GM19351 (cell line): ENCODE measurements around the gene HEATR9.

Experiments used
- ATAC-seq: cut with Tn5 transposase; IDR thresholded peaks from one replicate; pipeline ENCODE4 v1.9.1; 2021; ENCODE audit warnings: mild to moderate bottlenecking, moderate library complexity; ENCODE audit not compliant: unreplicated experiment

Gene HEATR9

DNA sequence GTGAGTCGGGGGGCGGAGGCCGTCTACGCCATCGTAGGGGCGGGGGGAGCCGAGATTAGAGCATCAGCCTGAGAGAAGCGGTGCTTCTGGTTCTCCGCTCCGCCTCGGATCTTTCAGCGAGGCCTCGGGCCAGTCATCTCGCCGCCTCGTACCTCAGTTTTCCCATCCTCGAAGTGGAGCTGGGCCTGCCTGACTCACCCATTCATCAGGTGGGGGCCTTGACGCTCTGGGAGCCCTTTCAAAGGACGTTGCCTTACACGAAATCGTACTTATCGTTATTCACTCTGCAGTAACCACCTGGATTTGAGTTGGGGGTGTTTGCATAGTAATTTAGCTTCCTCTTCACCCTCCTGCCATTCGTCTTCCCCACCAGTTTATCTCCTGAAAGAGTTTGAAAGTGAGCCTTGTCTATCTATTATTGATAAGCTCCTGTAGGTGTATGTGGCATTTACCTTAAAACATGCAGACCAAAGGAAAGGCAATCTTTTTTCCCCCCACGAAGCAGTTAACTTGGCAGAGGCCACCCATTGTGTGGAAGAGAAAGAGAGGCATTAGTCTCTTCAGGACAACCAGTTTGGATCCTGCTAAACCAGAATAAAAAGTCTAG lies 58.7 kb downstream of the HEATR9 start:
- no peak for ATAC-seq

GRCh38 chr17:35808962-35809854 lies 59.5 kb downstream of the HEATR9 start, which contains the start of gene TAF15:
TAF15 (plus strand) TSS chr17:35809484; CDS start chr17:35809570, 86 bp downstream.
- peak; percentile 87 for ATAC-seq

- ATAC-seq = no peak
Measured at GRCh38 chr17:35808240-35808961, 60.3 kb downstream of the HEATR9 start.

DNA sequence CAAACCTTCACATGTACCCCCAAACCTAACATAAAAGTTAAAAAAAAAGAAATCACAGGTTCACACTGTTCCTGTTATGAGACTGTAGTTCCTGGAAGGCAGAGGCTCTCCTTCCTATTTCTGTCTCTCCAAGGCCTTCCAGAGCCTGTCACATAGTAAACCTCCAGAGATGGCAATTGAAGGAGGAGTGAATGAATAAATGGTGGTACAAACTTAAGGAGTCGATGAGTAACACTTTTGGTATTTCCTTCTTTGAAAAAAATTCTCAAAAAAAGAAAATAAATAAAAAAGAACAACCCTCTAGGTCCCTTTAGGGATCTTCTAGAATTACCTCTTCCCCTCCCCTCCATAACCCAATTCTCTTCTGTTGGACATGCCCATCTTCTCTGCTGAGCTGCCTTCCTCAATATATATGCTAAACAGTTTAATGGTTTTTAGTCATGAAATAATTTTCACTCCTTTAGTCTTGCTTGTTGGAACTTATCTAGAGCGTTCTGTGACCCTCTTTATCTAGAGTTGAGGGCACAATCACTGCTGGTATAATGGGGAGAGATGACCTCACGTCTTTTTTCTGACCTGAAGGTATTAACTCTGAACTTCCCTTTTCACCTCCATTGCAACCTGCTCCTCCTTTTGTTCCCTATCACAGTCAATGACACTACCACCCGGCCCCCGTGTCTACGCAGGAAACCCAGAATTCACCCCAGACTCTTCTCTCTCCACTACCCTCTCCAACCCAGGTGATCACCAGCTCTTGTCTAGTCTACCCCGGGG lies 61.1 kb downstream of the HEATR9 start:
- no peak for ATAC-seq
